ENCODE measurements around the gene EML6. TPM values are rescaled to one million over a fixed set of nuclear protein-coding genes. Genes with fewer than 3 reads are reported as not detected.

EML6 gene
- total RNA-seq, 1 experiment from 2014 or later: 1.5 TPM

DNA sequence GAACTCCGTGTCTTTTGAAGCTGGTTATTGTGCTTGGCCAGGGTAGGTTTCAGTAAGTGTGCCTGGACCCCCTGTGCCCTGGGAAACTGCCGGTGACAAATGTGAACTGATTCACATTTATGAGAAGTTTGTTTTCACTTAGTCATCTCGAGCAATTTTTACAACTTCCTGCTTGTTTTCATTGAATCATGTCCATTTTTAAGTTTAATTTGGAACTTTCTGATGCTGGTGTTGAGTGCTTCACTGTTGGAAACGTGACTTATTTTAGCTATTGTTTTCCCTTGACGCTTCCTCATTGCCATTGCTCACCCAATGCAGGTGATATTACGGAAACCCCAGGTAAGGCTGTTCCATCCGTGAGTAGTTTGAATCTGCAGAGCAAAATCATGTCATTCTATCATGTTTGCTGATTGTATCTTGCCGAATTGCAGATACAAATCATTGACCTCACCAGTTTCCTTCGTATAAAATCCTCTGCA is 229.6 kb downstream of the EML6 start:
- DNase-seq: no peak
- Histone ChIP-seq H4K8ac (replicated peaks; ENCODE audit: insufficient read length, low read depth, low read length) (no peak overlapping the region), H3K79me2 (ENCODE audit: insufficient read depth, low read length) (no peaks in the 10 kb centered on the region), H3K23me2 (ENCODE audit: insufficient read length, low read depth, low read length, poor library complexity, severe bottlenecking) (no peaks in the 10 kb centered on the region), H3K4me1 (ENCODE audit: insufficient read depth, low read length) (no peaks in the 10 kb centered on the region), H3K27me3 (ENCODE audit: insufficient read depth, low read length) (no peaks in the 10 kb centered on the region; the same call in 1 of the 2 replicates), H3K79me1 (ENCODE audit: insufficient read depth, low read depth, low read length, poor library complexity, severe bottlenecking) (no peaks in the 10 kb centered on the region), H3K4ac (ENCODE audit: low read depth, low read length) (no peak overlapping the region), H4K20me1 (ENCODE audit: control insufficient read depth, insufficient read depth, insufficient read length) (no peaks in the 10 kb centered on the region), H2AFZ (ENCODE audit: low read length) (no peak overlapping the region), H3K18ac (ENCODE audit: insufficient read length, low read depth, low read length) (no peak overlapping the region), H4K91ac (ENCODE audit: insufficient read length, low read depth, low read length) (no peak overlapping the region), H3K14ac (ENCODE audit: insufficient read depth, low read length) (no peak overlapping the region), H2BK20ac (ENCODE audit: low read depth, low read length, poor library complexity, severe bottlenecking) (no peak overlapping the region), H3K4me2 (ENCODE audit: insufficient read depth, insufficient read length, low read length) (no peak overlapping the region), H2BK15ac (ENCODE audit: low read depth, low read length) (no peak overlapping the region), H3T11ph (ENCODE audit: low read length) (no peak overlapping the region), H3K9ac (ENCODE audit: extremely low read depth, insufficient read length, low read length) (no peak overlapping the region), H3K56ac (ENCODE audit: insufficient read length, low read depth, low read length) (no peak overlapping the region), H2BK12ac (ENCODE audit: insufficient read length, low read depth, low read length) (no peak overlapping the region), H2BK5ac (ENCODE audit: insufficient read length, low read length) (no peak overlapping the region), H2BK120ac (ENCODE audit: low read depth, low read length, poor library complexity, severe bottlenecking) (no peak overlapping the region), H3K9me3 (ENCODE audit: control insufficient read depth, low read depth, low read length) (no peaks in the 10 kb centered on the region), H2AK5ac (ENCODE audit: insufficient read length, low read length) (no peak overlapping the region), H3K23ac (ENCODE audit: insufficient read length, low read depth, low read length) (no peak overlapping the region), H3K27ac (ENCODE audit: insufficient read length, low read depth, low read length) (no peak overlapping the region), H4K5ac (ENCODE audit: insufficient read length, low read depth, low read length) (no peak overlapping the region)
- Mint-ChIP-seq H3K9me3 (no peaks in the 10 kb centered on the region), H3K4me3 (no peak overlapping the region), H3K36me3 (ENCODE audit: insufficient read depth in 1 of 3, low read depth in 3 of 3) (no peaks in the 10 kb centered on the region), H3K4me1 (peaks cover 13 to 19% of the 10 kb centered on the region in 2 experiments), H3K27ac (no peak overlapping the region), H3K27me3 (ENCODE audit: low read depth) (no peaks in the 10 kb centered on the region; the same call in 1 of the 2 replicates)
- TF ChIP-seq, protein P1, sequence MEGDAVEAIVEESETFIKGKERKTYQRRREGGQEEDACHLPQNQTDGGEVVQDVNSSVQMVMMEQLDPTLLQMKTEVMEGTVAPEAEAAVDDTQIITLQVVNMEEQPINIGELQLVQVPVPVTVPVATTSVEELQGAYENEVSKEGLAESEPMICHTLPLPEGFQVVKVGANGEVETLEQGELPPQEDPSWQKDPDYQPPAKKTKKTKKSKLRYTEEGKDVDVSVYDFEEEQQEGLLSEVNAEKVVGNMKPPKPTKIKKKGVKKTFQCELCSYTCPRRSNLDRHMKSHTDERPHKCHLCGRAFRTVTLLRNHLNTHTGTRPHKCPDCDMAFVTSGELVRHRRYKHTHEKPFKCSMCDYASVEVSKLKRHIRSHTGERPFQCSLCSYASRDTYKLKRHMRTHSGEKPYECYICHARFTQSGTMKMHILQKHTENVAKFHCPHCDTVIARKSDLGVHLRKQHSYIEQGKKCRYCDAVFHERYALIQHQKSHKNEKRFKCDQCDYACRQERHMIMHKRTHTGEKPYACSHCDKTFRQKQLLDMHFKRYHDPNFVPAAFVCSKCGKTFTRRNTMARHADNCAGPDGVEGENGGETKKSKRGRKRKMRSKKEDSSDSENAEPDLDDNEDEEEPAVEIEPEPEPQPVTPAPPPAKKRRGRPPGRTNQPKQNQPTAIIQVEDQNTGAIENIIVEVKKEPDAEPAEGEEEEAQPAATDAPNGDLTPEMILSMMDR (conservative IDR thresholded peaks at IDR 0.05): no peak
- no CpG with 5 or more reads among the region's 9 CpGs for WGBS (ENCODE audit: extremely low coverage, insufficient read length, low lambda C conversion rate)
